Measurements from ENCODE around the gene TRAF2.

DNA sequence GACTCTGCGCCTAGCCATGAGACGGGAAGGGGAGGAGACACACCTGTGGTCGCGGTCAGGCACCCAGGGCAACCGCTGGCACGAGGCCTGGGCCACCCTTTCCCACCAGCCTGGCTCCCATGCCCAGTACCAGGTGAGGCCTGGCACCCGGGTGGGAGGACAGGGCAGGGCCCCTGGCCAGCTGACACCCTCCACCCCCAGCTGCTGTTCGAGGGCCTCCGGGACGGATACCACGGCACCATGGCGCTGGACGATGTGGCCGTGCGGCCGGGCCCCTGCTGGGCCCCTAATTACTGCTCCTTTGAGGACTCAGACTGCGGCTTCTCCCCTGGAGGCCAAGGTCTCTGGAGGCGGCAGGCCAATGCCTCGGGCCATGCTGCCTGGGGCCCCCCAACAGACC, 29.1 kb upstream of the TRAF2 start:
- TF ChIP-seq, protein P1, sequence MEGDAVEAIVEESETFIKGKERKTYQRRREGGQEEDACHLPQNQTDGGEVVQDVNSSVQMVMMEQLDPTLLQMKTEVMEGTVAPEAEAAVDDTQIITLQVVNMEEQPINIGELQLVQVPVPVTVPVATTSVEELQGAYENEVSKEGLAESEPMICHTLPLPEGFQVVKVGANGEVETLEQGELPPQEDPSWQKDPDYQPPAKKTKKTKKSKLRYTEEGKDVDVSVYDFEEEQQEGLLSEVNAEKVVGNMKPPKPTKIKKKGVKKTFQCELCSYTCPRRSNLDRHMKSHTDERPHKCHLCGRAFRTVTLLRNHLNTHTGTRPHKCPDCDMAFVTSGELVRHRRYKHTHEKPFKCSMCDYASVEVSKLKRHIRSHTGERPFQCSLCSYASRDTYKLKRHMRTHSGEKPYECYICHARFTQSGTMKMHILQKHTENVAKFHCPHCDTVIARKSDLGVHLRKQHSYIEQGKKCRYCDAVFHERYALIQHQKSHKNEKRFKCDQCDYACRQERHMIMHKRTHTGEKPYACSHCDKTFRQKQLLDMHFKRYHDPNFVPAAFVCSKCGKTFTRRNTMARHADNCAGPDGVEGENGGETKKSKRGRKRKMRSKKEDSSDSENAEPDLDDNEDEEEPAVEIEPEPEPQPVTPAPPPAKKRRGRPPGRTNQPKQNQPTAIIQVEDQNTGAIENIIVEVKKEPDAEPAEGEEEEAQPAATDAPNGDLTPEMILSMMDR (conservative IDR thresholded peaks at IDR 0.05; ENCODE audit: low read depth, low read length) = no peak
- TF ChIP-seq EZH2 (IDR thresholded peaks at IDR 0.05; ENCODE audit: borderline replicate concordance, low read depth, low read length, poor library complexity, severe bottlenecking) = no peak
